HG02571 (cell line): Measurements from ENCODE around the gene RPL36.
"Not testable (repeated sequence)": the region's sequence is repeated elsewhere in the genome, so short reads cannot be mapped to it uniquely, and the experiment has no call there.

Experiments
- ATAC-seq: cut with Tn5 transposase; IDR thresholded peaks from one replicate; pipeline ENCODE4 v1.9.1; 2021; ENCODE audit warnings: mild to moderate bottlenecking, moderate library complexity; ENCODE audit not compliant: unreplicated experiment

RPL36 gene

GRCh38 chr19:5703819-5704818 is 14.0 kb downstream of the RPL36 start:
- ATAC-seq: no peak

GRCh38 chr19:5705552-5705951 is 15.5 kb downstream of the RPL36 start:
- ATAC-seq: no peak

GRCh38 chr19:5706876-5707573 is 16.9 kb downstream of the RPL36 start:
- no peak for ATAC-seq

GRCh38 chr19:5707576-5708575 is 17.8 kb downstream of the RPL36 start:
- no peak for ATAC-seq

- ATAC-seq: no peak
Observed at GRCh38 chr19:5711025-5711424, 20.9 kb downstream of the RPL36 start.

GRCh38 chr19:5711713-5712161 is 21.6 kb downstream of the RPL36 start:
- no peak for ATAC-seq

- no peak for ATAC-seq
Observed at GRCh38 chr19:5713228-5713627, 23.1 kb downstream of the RPL36 start.

GRCh38 chr19:5714816-5715215 is 24.7 kb downstream of the RPL36 start:
- no peak for ATAC-seq

- ATAC-seq: no peak
Observed at GRCh38 chr19:5717215-5717935, 27.3 kb downstream of the RPL36 start.

GRCh38 chr19:5718037-5718578 is 28.0 kb downstream of the RPL36 start:
- no peak for ATAC-seq

- no peak for ATAC-seq
Observed at GRCh38 chr19:5718579-5719273, 28.6 kb downstream of the RPL36 start.

- peak; percentile 6 for ATAC-seq
Observed at GRCh38 chr19:5719274-5719960, 29.3 kb downstream of the RPL36 start.

GRCh38 chr19:5719961-5720790 is 30.1 kb downstream of the RPL36 start, which contains the start of the genes CATSPERD and LONP1:
CATSPERD (plus strand) TSS chr19:5720637; CDS start chr19:5720738, 101 bp downstream.
LONP1 (minus strand) TSS chr19:5720146; CDS start chr19:5720132, 14 bp downstream.
- peak; percentile 85 for ATAC-seq

GRCh38 chr19:5727453-5728050 is 37.5 kb downstream of the RPL36 start:
- no peak for ATAC-seq

- ATAC-seq: not testable (repeated sequence)
Observed at GRCh38 chr19:5733172-5733571, 43.1 kb downstream of the RPL36 start.

- ATAC-seq: no peak
Observed at GRCh38 chr19:5738423-5738822, 48.3 kb downstream of the RPL36 start.
